ENCODE measurements around the gene PATE1.
"Not testable (repeated sequence)": the region's sequence is repeated elsewhere in the genome, so short reads cannot be mapped to it uniquely, and the experiment has no call there.

Gene PATE1

GRCh38 chr11:125745979-125746378 is at the start of gene PATE1:
Gene PATE1, plus strand, starts transcription at chr11:125746279. Its CDS starts 26 bp downstream, at chr11:125746305.
- DNase-seq = no peak

- no peak for DNase-seq
These were observed 45.0 kb upstream of the PATE1 start for GRCh38 chr11:125701018-125701610.

- no peak for DNase-seq
These were observed 44.0 kb upstream of the PATE1 start for GRCh38 chr11:125701858-125702621.

GRCh38 chr11:125704686-125705085 is 41.4 kb upstream of the PATE1 start:
- not testable (repeated sequence) for DNase-seq

- DNase-seq = no peak
These were observed 25.3 kb upstream of the PATE1 start for GRCh38 chr11:125720781-125721180.

- DNase-seq = no peak
These were observed 22.0 kb upstream of the PATE1 start for GRCh38 chr11:125724125-125724524.

GRCh38 chr11:125728969-125729368 is 17.1 kb upstream of the PATE1 start:
- no peak for DNase-seq

GRCh38 chr11:125740617-125741016 is 5.5 kb upstream of the PATE1 start:
- no peak for DNase-seq

- DNase-seq = no peak
These were observed 2.4 kb upstream of the PATE1 start for GRCh38 chr11:125743681-125744080.

GRCh38 chr11:125750629-125751028 is 4.5 kb downstream of the PATE1 start:
- DNase-seq = no peak

GRCh38 chr11:125756050-125756449 is 10.0 kb downstream of the PATE1 start:
- no peak for DNase-seq

- DNase-seq = no peak
These were observed 16.4 kb downstream of the PATE1 start for GRCh38 chr11:125762445-125762844.

- DNase-seq = no peak
These were observed 17.4 kb downstream of the PATE1 start for GRCh38 chr11:125763483-125763882.

- DNase-seq = no peak
These were observed 20.2 kb downstream of the PATE1 start for GRCh38 chr11:125766251-125766650.

GRCh38 chr11:125768336-125769046 is 22.4 kb downstream of the PATE1 start:
- no peak for DNase-seq

- DNase-seq = no peak
These were observed 24.5 kb downstream of the PATE1 start for GRCh38 chr11:125770583-125770982.

- DNase-seq = no peak
These were observed 26.9 kb downstream of the PATE1 start for GRCh38 chr11:125772834-125773505.

GRCh38 chr11:125773516-125773915 is 27.4 kb downstream of the PATE1 start:
- DNase-seq = no peak

GRCh38 chr11:125777309-125777708 is 31.2 kb downstream of the PATE1 start:
- DNase-seq = no peak

- no peak for DNase-seq
These were observed 32.6 kb downstream of the PATE1 start, which contains the start of gene PATE2 for GRCh38 chr11:125778728-125779127. Gene PATE2, minus strand, starts transcription at chr11:125778828. Its CDS starts 55 bp downstream, at chr11:125778773.

- no peak for DNase-seq
These were observed 38.6 kb downstream of the PATE1 start for GRCh38 chr11:125784678-125785077.

GRCh38 chr11:125787827-125788226 is 41.7 kb downstream of the PATE1 start, which contains the start of gene PATE3:
Gene PATE3, plus strand, starts transcription at chr11:125788127. Its CDS starts 25 bp downstream, at chr11:125788152.
- DNase-seq = no peak

GRCh38 chr11:125790825-125791224 is 44.7 kb downstream of the PATE1 start:
- DNase-seq = no peak
